ENCODE results near the gene PTPRB. TPM values are rescaled to one million over a fixed set of nuclear protein-coding genes. Genes with fewer than 3 reads are reported as not detected.

PTPRB gene
- total and polyA plus RNA-seq, 2 of the 4 experiments (the other 2 are of a cell fraction): 4.1 to 6.5 TPM

GRCh38 chr12:70644861-70645260 lies 7.6 kb upstream of the PTPRB start:
- peak overlapping the region; percentile 76 for H2AK5ac ChIP-seq (ENCODE audit: low read depth, low read length)
- no peak overlapping the region for H3K4me3 ChIP-seq (ENCODE audit: insufficient read depth, low read depth, low read length)
- H2BK20ac ChIP-seq (ENCODE audit: low read depth, low read length): peak overlapping the region; percentile 96; the same call in 1 of the 2 replicates
- H3K36me3 ChIP-seq (ENCODE audit: control insufficient read depth, insufficient read depth, low read length): no peaks in the 10 kb centered on the region
- H3K9me3 ChIP-seq (ENCODE audit: control insufficient read depth, insufficient read depth, low read length): no peaks in the 10 kb centered on the region
- H4K5ac ChIP-seq (ENCODE audit: low read depth, low read length): peak overlapping the region; percentile 43; the same call in 1 of the 2 replicates
- no peak for ATAC-seq (ENCODE audit: low read depth)
- no peak for DNase-seq
- no peak overlapping the region; the same call in 1 of the 2 replicates for H3K27ac ChIP-seq (ENCODE audit: insufficient read depth, low read length)
- peak overlapping the region; percentile 89 for H2AK9ac ChIP-seq (replicated peaks; ENCODE audit: low read depth, low read length, poor library complexity)
- H2BK120ac ChIP-seq (ENCODE audit: low read depth, low read length): peak overlapping the region; percentile 87
- peak overlapping the region; percentile 70; the same call in 1 of the 2 replicates for H4K91ac ChIP-seq (ENCODE audit: insufficient read depth, low read depth, low read length)
- WGBS, 2 experiments (ENCODE audit: extremely low coverage in 2 of 2, insufficient read length in 1 of 2): no CpG with 5 or more reads among the region's 2 CpGs
- no peak overlapping the region for H3K56ac ChIP-seq (ENCODE audit: extremely low read depth, insufficient read depth, low read length)
- no peaks in the 10 kb centered on the region for H3K27me3 ChIP-seq (ENCODE audit: control insufficient read depth, insufficient read depth, low read length)
- H3K18ac ChIP-seq (ENCODE audit: low read depth, low read length): peak overlapping the region; percentile 58
- in situ Hi-C loops (cut with MboI; ENCODE audit: low sequenced_read_pairs) (no loop called here), dilution Hi-C loops (cut with HindIII; ENCODE audit: low sequenced_read_pairs, unreplicated experiment) (no loop called here), intact Hi-C loops (cut with micrococcal nuclease) (no loop called here)
- peak overlapping the region; percentile 88 for H3K4ac ChIP-seq (ENCODE audit: low read depth, low read length)
- H3K23ac ChIP-seq (ENCODE audit: low read depth, low read length): no peak overlapping the region
- TF ChIP-seq NFE2L2 (IDR thresholded peaks at IDR 0.05; ENCODE audit: low read depth, low read length) (no peak), MAZ (IDR thresholded peaks at IDR 0.05; ENCODE audit: borderline replicate concordance, low read depth, low read length) (no peak), USF2 (IDR thresholded peaks at IDR 0.05; ENCODE audit: low read depth, low read length) (no peak), SMC3 (IDR thresholded peaks at IDR 0.05; ENCODE audit: low read depth, low read length) (no peak), RAD21 (IDR thresholded peaks at IDR 0.05; ENCODE audit: low read length) (no peak), POLR2A (IDR thresholded peaks at IDR 0.05; ENCODE audit: low read depth, low read length) (no peak), BHLHE40 (IDR thresholded peaks at IDR 0.05; ENCODE audit: low read depth, low read length) (no peak), MAFK (IDR thresholded peaks at IDR 0.05; ENCODE audit: low read depth, low read length) (no peak), CHD1 (IDR thresholded peaks at IDR 0.05; ENCODE audit: low read depth, low read length) (no peak), FOS (IDR thresholded peaks at IDR 0.05; ENCODE audit: low read depth, low read length) (no peak), RFX5 (IDR thresholded peaks at IDR 0.05; ENCODE audit: low read depth, low read length) (no peak), MXI1 (IDR thresholded peaks at IDR 0.05; ENCODE audit: borderline replicate concordance, low read depth, low read length) (no peak)
- peak overlapping the region; percentile 95; the same call in 2 of the 3 replicates for H2BK15ac ChIP-seq (ENCODE audit: low read depth, low read length)
- no peak overlapping the region for H2AFZ ChIP-seq (replicated peaks; ENCODE audit: low read length, poor library complexity)
- H3K9me1 ChIP-seq (ENCODE audit: insufficient read depth, low read length): no peaks in the 10 kb centered on the region
- no peak overlapping the region for H3K9ac ChIP-seq (ENCODE audit: low read depth, low read length)
- H4K8ac ChIP-seq (ENCODE audit: low read depth in 2 of 2, low read length in 2 of 2): peak overlapping the region; percentile 27 to 77; a peak in 3 of 4 replicates
- ChIA-PET CTCF (no interaction called here), POLR2A (ENCODE audit: unreplicated experiment) (no interaction called here)
- H3K79me1 ChIP-seq (ENCODE audit: low read depth in 1 of 2, low read length in 2 of 2): no peaks in the 10 kb centered on the region
- H3K14ac ChIP-seq (replicated peaks; ENCODE audit: low read depth, low read length): peak overlapping the region; percentile 64
- H3K4me2 ChIP-seq (ENCODE audit: low read depth, low read length): no peak overlapping the region
- no peaks in the 10 kb centered on the region for H4K20me1 ChIP-seq (ENCODE audit: insufficient read depth, low read length)
- BruUV-seq (replicated peaks): no TSS peak
- peaks cover 5% of the 10 kb centered on the region for H3K4me1 ChIP-seq (ENCODE audit: control insufficient read depth, insufficient read depth, low read length)
- peak overlapping the region; percentile 88 for H2BK5ac ChIP-seq (ENCODE audit: low read depth, low read length, poor library complexity, severe bottlenecking)
